OCI-M2 (cell line): ENCODE results near the gene NUP93.
"Not testable (repeated sequence)": the region's sequence is repeated elsewhere in the genome, so short reads cannot be mapped to it uniquely, and the experiment has no call there.

Experiments
- DNase-seq: peaks from one replicate; lab custom pipeline; 2025; ENCODE audit not compliant: unreplicated experiment; lab: John Stamatoyannopoulos, UW

Gene NUP93

GRCh38 chr16:56708525-56709442 is 21.1 kb upstream of the NUP93 start:
- DNase-seq, result no peak

DNA sequence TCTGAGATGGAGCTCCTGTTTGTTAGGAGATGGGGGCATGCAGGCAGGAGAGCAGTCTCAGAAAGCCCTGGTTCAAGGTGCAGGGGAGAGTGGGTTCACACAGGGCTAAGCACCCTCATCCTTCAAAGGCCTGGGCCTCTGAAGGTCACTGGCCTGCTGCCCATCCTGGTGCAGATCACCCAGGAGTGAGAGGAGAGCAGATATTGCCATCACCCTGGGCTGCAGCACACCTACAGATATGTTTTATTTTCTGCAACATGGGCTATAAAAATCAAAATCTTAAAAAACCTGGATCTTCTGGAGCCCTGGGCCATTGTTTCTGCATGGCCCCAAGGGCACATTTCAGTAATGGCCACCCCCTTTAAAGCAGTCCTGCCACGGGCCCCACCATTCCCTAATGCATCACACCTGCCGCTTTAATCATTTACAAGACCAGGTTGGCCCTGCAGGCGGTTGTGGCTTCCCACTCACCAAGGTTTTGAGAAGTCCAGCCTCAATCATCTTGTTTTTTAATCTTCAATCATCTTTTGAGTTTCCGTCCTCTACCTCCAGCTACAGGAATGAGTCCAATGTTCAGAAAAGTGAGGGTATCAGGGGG is 20.4 kb upstream of the NUP93 start:
- DNase-seq, result no peak

GRCh38 chr16:56710181-56710737 is 19.7 kb upstream of the NUP93 start:
- DNase-seq, result no peak

DNA sequence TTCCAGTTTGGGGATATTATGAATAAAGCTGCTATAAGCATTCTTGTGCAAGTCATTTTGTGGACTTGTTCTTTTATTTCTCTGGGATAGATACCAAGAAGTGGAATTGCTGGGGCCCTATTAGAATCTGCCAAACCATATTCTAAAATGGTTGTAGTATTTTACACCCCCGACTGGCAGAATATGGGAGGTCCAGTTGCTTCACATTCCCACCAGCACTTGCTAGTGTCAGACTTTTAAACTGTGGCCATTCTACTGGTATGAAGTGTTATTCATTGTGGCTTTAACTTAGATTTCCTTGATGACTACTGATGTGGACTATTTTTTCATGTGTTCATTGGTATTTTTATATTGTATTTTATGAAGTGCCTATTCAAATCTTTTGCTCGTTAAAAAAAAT is 18.1 kb upstream of the NUP93 start:
- no peak for DNase-seq

- DNase-seq, result no peak
These were observed 16.1 kb upstream of the NUP93 start for GRCh38 chr16:56713794-56714193.

DNA sequence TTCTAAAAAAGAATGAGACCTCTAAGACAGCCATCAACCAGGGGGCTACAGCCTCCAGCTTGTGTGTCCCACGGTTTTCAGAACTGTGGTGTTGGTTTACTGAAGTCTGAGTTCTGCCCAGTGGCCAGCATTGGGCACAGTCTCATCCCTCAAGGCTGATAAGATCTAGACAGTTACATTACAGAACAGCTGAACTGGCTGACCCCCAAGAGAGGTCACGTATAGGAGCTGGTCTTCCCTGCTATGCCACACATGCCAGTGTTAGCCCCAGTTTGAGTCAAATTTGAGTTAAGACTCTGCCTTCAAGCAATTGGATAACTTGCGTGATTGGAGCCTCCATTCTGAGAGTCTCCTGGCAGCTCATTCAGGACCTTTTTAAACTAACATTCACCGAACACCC is 14.8 kb upstream of the NUP93 start:
- no peak for DNase-seq

- DNase-seq, result no peak
These were observed 13.2 kb upstream of the NUP93 start for GRCh38 chr16:56716761-56717160.

- not testable (repeated sequence) for DNase-seq
These were observed 12.4 kb upstream of the NUP93 start for GRCh38 chr16:56717532-56717931.

DNA sequence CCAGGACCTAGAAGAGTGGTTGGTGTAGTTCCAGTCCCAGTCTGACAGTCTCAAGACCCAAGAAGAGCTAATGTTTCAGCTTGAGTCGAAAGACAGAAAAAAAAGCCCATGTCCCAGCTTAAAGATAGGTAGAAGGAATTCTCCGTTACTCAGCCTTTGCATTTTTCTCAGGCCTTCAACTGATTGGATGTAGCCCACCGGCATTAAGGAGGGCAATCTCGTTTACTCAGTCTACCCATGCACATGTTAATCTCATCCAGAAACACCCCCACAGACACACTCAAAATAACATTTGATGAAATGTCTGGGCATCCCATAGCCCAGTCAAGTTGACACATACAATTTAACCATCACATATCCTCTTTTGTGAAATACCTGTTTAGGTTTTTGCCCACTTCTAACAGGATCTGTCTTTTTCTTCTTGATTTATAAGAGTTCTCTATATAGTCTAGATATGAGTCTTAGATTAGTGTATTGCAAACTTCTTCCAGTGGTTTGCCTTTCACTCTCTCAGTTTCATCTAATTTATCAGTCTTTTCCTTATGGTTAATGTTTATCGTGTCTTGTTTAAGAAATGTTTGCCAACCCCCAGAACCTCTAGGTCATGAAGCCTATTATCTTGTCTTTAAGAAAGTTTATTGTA is 7.6 kb upstream of the NUP93 start:
- no peak for DNase-seq

DNA sequence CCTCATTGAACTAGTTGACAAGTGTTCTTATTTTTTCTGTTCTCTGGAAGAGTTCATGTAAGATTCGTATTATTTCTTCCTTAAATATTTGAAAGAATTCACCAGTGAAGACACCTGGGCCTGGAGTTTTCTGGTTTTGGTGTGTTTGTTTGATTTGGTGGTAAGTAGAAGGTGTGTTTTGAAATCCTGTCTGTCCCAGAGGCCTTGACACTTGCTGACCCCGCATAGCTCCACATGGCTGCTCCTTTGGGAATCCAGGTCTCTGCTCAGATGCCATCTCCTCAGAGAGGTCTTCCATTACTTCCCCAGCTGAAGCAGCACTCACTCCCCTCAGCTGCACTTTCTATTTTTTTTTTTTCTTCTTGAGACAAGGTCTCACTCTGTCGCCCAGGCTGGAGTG is 5.7 kb upstream of the NUP93 start:
- no peak for DNase-seq

DNA sequence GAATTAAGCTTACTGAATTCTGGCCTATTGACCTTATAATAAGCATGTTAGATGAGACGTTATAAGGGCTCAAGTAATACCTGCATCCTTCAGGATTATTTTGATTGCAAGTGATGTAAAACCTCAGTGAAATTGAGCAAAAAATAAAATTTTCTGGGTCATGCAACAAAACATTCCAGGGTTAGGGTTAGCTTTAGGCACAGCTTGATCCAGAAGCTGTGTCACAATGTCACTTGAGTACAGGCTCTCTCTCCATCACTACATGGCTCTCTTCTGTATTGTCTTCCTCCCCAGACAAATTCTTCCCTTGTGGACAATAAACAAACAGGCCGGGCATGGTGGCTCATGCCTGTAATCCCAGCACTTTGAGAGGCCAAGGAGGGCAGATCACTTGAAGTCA is 3.6 kb upstream of the NUP93 start:
- no peak for DNase-seq

DNA sequence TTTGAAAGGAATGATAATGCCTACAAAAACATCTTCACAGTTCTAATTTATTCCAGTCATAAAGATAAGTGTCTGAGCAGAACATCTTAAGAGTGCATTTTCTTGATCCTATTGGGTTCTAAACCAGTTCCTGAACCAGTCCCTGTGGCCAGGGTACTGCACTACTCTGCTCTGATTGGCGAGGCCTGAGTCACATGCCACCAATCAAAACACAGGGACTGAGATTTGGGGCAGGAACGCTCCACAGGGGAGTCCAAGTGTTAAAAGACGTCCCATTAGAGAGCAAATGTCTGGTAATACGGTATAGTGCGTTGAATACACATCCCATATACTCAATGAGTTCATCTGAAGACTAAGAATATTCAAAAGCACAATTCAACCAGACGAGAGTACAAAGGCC is 3.0 kb upstream of the NUP93 start:
- no peak for DNase-seq

- DNase-seq, result no peak
These were observed 1.9 kb upstream of the NUP93 start for GRCh38 chr16:56728027-56728426.

- DNase-seq, result no peak
These were observed 772 bp upstream of the NUP93 start for GRCh38 chr16:56728980-56729734.

GRCh38 chr16:56732366-56732765 is 2.4 kb downstream of the NUP93 start:
- no peak for DNase-seq

GRCh38 chr16:56732832-56733231 is 2.9 kb downstream of the NUP93 start:
- no peak for DNase-seq

- DNase-seq, result no peak
These were observed 4.5 kb downstream of the NUP93 start for GRCh38 chr16:56734429-56734828.

DNA sequence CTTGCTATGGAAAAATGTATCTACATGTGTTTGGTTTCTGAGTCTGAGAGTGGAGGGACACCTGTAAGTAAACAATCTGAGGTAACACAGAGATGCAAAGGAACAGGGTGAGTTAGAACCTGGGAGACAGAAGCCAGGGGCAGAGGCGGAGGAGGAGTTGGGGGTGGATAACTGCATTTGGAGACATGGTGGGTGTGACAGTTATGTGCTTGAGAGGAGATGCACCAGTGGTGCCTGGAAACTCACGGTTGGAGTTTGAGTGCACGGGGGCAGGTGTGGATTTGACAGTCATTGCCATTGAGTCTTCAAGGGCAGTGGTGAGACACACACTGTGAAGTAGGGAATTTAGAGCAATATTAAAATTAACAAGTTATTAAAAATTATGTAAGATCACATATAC is 6.5 kb downstream of the NUP93 start:
- no peak for DNase-seq

DNA sequence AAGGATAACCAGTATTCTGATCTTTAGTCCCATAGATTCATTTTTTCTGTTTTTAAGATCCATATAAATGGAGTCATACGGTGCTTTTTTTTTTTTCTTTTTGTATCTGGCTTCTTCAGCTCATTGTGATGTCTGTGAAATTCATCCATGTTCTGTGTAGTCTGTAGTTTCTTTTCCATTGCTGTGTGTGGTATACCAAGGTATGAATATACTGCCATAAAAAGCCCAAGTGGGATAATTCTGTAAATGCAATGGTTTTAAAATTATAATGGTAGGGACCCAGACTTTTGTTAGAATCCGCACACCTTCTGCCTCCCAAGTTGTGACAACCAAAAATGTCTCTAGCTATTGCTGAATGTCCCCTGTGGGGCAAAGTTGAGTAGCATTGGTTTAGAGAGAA is 7.6 kb downstream of the NUP93 start:
- DNase-seq, result no peak

DNA sequence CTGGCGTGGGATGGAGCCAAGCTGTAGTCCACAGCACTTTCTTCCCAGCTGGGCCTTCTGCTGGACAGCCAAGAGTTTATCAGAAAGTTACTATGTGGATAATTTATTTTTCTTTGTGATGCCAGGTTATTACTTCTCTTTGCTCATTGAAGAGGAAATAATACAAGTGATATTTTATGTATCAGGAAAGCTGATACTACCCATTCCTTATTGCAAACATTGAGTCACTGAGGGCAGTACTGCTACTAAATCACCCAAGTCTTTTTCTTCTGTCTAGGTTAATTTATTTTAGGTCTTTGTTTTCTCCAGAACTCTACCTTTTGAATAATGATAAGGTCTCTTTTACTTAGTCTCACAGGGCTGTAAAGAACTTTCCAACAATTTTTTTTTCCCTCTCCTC is 8.3 kb downstream of the NUP93 start:
- no peak for DNase-seq

- not testable (repeated sequence) for DNase-seq
These were observed 9.4 kb downstream of the NUP93 start for GRCh38 chr16:56739378-56739777.
